ENCODE data around the gene CLSTN2.
A peak's percentile ranks its signal among the peaks of the same experiment; 100 is the strongest.

The CLSTN2 gene

DNA sequence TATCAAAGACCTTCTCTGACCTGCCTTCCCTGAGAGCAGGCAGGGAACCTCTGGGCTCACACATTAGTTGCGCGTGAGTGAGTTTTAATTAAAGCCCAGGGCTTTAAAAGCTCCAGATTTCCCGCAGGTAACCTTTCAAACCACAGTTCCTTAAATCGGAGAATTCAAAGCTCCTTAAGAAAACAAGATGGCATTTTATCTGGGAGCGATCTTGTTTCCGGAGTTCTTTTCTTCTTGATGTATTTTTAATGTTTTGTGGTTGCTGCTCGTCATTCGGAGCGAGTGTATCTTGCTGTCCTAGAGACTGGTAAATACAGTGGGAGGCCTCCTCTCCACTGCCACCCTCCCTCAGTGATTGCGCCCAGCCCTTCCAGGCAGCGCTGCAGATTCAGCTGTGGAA, 284.3 kb downstream of the CLSTN2 start (continued):
- no peak for TF ChIP-seq ZNF514 (tag by site-specific recombination; IDR thresholded peaks at IDR 0.05)
- TF ChIP-seq ZNF596 (tag by site-specific recombination; IDR thresholded peaks at IDR 0.05): no peak
- no peak for TF ChIP-seq ZNF560 (tag by site-specific recombination; IDR thresholded peaks at IDR 0.05; ENCODE audit: borderline replicate concordance)
- no peak for TF ChIP-seq ZNF211 (tag by site-specific recombination; IDR thresholded peaks at IDR 0.05; ENCODE audit: low read depth)
- TF ChIP-seq ZNF76 (tag by site-specific recombination; IDR thresholded peaks at IDR 0.05; ENCODE audit: borderline replicate concordance, low read depth): no peak
- TF ChIP-seq, protein P1, sequence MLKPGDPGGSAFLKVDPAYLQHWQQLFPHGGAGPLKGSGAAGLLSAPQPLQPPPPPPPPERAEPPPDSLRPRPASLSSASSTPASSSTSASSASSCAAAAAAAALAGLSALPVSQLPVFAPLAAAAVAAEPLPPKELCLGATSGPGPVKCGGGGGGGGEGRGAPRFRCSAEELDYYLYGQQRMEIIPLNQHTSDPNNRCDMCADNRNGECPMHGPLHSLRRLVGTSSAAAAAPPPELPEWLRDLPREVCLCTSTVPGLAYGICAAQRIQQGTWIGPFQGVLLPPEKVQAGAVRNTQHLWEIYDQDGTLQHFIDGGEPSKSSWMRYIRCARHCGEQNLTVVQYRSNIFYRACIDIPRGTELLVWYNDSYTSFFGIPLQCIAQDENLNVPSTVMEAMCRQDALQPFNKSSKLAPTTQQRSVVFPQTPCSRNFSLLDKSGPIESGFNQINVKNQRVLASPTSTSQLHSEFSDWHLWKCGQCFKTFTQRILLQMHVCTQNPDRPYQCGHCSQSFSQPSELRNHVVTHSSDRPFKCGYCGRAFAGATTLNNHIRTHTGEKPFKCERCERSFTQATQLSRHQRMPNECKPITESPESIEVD (tag by site-specific recombination; IDR thresholded peaks at IDR 0.05): 0 out of 2 replicates have a peak, but pooled peaks have one; percentile 8
- TF ChIP-seq, protein P2, sequence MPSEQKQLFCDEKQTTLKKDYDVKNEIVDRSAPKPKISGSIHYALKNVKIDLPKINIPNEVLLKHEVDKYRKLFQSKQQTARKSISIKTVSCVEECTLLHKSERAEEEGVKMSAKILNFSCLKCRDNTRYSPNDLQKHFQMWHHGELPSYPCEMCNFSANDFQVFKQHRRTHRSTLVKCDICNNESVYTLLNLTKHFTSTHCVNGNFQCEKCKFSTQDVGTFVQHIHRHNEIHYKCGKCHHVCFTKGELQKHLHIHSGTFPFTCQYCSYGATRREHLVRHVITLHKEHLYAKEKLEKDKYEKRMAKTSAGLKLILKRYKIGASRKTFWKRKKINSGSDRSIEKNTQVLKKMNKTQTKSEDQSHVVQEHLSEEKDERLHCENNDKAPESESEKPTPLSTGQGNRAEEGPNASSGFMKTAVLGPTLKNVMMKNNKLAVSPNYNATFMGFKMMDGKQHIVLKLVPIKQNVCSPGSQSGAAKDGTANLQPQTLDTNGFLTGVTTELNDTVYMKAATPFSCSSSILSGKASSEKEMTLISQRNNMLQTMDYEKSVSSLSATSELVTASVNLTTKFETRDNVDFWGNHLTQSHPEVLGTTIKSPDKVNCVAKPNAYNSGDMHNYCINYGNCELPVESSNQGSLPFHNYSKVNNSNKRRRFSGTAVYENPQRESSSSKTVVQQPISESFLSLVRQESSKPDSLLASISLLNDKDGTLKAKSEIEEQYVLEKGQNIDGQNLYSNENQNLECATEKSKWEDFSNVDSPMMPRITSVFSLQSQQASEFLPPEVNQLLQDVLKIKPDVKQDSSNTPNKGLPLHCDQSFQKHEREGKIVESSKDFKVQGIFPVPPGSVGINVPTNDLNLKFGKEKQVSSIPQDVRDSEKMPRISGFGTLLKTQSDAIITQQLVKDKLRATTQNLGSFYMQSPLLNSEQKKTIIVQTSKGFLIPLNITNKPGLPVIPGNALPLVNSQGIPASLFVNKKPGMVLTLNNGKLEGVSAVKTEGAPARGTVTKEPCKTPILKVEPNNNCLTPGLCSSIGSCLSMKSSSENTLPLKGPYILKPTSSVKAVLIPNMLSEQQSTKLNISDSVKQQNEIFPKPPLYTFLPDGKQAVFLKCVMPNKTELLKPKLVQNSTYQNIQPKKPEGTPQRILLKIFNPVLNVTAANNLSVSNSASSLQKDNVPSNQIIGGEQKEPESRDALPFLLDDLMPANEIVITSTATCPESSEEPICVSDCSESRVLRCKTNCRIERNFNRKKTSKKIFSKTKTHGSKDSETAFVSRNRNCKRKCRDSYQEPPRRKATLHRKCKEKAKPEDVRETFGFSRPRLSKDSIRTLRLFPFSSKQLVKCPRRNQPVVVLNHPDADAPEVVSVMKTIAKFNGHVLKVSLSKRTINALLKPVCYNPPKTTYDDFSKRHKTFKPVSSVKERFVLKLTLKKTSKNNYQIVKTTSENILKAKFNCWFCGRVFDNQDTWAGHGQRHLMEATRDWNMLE (tag by site-specific recombination; conservative IDR thresholded peaks at IDR 0.05; ENCODE audit: low read depth): no peak
- no peak for TF ChIP-seq ZNF292 (tag by site-specific recombination; IDR thresholded peaks at IDR 0.05; ENCODE audit: borderline replicate concordance, low read depth)
- TF ChIP-seq GLIS1 (tag by site-specific recombination; IDR thresholded peaks at IDR 0.05): peak; percentile 44
- TF ChIP-seq REPIN1 (tag by site-specific recombination; IDR thresholded peaks at IDR 0.05; ENCODE audit: low read depth): no peak
- peak; percentile 46; the same call in 1 of the 2 replicates for TF ChIP-seq TCF7L2 (IDR thresholded peaks at IDR 0.05; ENCODE audit: borderline replicate concordance, low read depth, low read length)
- TF ChIP-seq, protein P3, sequence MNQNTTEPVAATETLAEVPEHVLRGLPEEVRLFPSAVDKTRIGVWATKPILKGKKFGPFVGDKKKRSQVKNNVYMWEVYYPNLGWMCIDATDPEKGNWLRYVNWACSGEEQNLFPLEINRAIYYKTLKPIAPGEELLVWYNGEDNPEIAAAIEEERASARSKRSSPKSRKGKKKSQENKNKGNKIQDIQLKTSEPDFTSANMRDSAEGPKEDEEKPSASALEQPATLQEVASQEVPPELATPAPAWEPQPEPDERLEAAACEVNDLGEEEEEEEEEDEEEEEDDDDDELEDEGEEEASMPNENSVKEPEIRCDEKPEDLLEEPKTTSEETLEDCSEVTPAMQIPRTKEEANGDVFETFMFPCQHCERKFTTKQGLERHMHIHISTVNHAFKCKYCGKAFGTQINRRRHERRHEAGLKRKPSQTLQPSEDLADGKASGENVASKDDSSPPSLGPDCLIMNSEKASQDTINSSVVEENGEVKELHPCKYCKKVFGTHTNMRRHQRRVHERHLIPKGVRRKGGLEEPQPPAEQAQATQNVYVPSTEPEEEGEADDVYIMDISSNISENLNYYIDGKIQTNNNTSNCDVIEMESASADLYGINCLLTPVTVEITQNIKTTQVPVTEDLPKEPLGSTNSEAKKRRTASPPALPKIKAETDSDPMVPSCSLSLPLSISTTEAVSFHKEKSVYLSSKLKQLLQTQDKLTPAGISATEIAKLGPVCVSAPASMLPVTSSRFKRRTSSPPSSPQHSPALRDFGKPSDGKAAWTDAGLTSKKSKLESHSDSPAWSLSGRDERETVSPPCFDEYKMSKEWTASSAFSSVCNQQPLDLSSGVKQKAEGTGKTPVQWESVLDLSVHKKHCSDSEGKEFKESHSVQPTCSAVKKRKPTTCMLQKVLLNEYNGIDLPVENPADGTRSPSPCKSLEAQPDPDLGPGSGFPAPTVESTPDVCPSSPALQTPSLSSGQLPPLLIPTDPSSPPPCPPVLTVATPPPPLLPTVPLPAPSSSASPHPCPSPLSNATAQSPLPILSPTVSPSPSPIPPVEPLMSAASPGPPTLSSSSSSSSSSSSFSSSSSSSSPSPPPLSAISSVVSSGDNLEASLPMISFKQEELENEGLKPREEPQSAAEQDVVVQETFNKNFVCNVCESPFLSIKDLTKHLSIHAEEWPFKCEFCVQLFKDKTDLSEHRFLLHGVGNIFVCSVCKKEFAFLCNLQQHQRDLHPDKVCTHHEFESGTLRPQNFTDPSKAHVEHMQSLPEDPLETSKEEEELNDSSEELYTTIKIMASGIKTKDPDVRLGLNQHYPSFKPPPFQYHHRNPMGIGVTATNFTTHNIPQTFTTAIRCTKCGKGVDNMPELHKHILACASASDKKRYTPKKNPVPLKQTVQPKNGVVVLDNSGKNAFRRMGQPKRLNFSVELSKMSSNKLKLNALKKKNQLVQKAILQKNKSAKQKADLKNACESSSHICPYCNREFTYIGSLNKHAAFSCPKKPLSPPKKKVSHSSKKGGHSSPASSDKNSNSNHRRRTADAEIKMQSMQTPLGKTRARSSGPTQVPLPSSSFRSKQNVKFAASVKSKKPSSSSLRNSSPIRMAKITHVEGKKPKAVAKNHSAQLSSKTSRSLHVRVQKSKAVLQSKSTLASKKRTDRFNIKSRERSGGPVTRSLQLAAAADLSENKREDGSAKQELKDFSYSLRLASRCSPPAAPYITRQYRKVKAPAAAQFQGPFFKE (tag by site-specific recombination; IDR thresholded peaks at IDR 0.05; ENCODE audit: borderline replicate concordance): no peak
- TF ChIP-seq HOXA7 (CRISPR knock-in tag; IDR thresholded peaks at IDR 0.05; ENCODE audit: borderline replicate concordance): no peak
- TF ChIP-seq ZNF184 (tag by site-specific recombination; IDR thresholded peaks at IDR 0.05): no peak
- TF ChIP-seq ZBTB48 (tag by site-specific recombination; IDR thresholded peaks at IDR 0.05): no peak
- TF ChIP-seq MZF1 (tag by site-specific recombination; IDR thresholded peaks at IDR 0.05; ENCODE audit: borderline replicate concordance): no peak
- TF ChIP-seq ZBTB1 (tag by site-specific recombination; IDR thresholded peaks at IDR 0.05): no peak
- no peak for TF ChIP-seq ZNF114 (tag by site-specific recombination; IDR thresholded peaks at IDR 0.05)
- no peak for TF ChIP-seq ZNF366 (tag by site-specific recombination; conservative IDR thresholded peaks at IDR 0.05)

All from HEK293 (cell line).